ENCODE measurements around the gene PTPN2. TPM values are rescaled to one million over a fixed set of nuclear protein-coding genes. Genes with fewer than 3 reads are reported as not detected.

Gene PTPN2
- total RNA-seq, 1 experiment from 2014 or later: 25.1 TPM

GRCh38 chr18:12848405-12848804, 35.6 kb downstream of the PTPN2 start:
- DNase-seq: no peak

GRCh38 chr18:12844391-12844790, 39.6 kb downstream of the PTPN2 start:
- Histone ChIP-seq H3K4me3 (no peak overlapping the region), H3K9me3 (peaks cover 2% of the 10 kb centered on the region), H3K36me3 (peaks cover 7% of the 10 kb centered on the region; the same call in 1 of the 2 replicates), H3K27me3 (no peaks in the 10 kb centered on the region)
- no peak for DNase-seq

More at GRCh38 chr18:12848405-12848804, 35.6 kb downstream of the PTPN2 start:
- Histone ChIP-seq H3K4me3 (no peak overlapping the region), H3K9me3 (peaks cover 2% of the 10 kb centered on the region), H3K27me3 (no peaks in the 10 kb centered on the region), H3K36me3 (peaks cover 7% of the 10 kb centered on the region; the same call in 1 of the 2 replicates)

- Histone ChIP-seq H3K4me3 (no peak overlapping the region), H3K27me3 (no peaks in the 10 kb centered on the region), H3K9me3 (peaks cover 2% of the 10 kb centered on the region), H3K36me3 (peaks cover 7% of the 10 kb centered on the region; the same call in 1 of the 2 replicates)
- DNase-seq: no peak
Measured at GRCh38 chr18:12843420-12844350, 40.4 kb downstream of the PTPN2 start.

- Histone ChIP-seq H3K27me3 (no peaks in the 10 kb centered on the region), H3K36me3 (peaks cover 7% of the 10 kb centered on the region; the same call in 1 of the 2 replicates), H3K4me3 (no peak overlapping the region), H3K9me3 (peaks cover 2% of the 10 kb centered on the region)
- DNase-seq: no peak
Measured at GRCh38 chr18:12842459-12843380, 41.3 kb downstream of the PTPN2 start.

- Histone ChIP-seq H3K9me3 (peaks cover 2% of the 10 kb centered on the region; the same call in 1 of the 2 replicates), H3K36me3 (peaks cover 9% of the 10 kb centered on the region; the same call in 1 of the 2 replicates)
Measured at GRCh38 chr18:12841070-12841469, 43.0 kb downstream of the PTPN2 start.

GRCh38 chr18:12840382-12840781, 43.7 kb downstream of the PTPN2 start:
- no peaks in the 10 kb centered on the region for H3K9me3 ChIP-seq
- H3K4me3 ChIP-seq: no peak overlapping the region
- H3K36me3 ChIP-seq: peaks cover 7% of the 10 kb centered on the region; the same call in 1 of the 2 replicates
- no peak for DNase-seq
- no peaks in the 10 kb centered on the region for H3K27me3 ChIP-seq

More at GRCh38 chr18:12841070-12841469, 43.0 kb downstream of the PTPN2 start:
- Histone ChIP-seq H3K27me3 (no peaks in the 10 kb centered on the region), H3K4me3 (no peak overlapping the region)
- no peak for DNase-seq

- DNase-seq: no peak
- no peak overlapping the region for H3K4me3 ChIP-seq
- H3K27me3 ChIP-seq: no peaks in the 10 kb centered on the region
- H3K36me3 ChIP-seq: peaks cover 3% of the 10 kb centered on the region; the same call in 1 of the 2 replicates
- no peaks in the 10 kb centered on the region for H3K9me3 ChIP-seq
Measured at GRCh38 chr18:12839526-12840196, 44.4 kb downstream of the PTPN2 start.

- Histone ChIP-seq H3K36me3 (peaks cover 3% of the 10 kb centered on the region; the same call in 1 of the 2 replicates), H3K9me3 (no peaks in the 10 kb centered on the region), H3K27me3 (no peaks in the 10 kb centered on the region), H3K4me3 (no peak overlapping the region)
- DNase-seq: no peak
Measured at GRCh38 chr18:12839057-12839525, 44.9 kb downstream of the PTPN2 start.

- no peaks in the 10 kb centered on the region for H3K9me3 ChIP-seq
- peaks cover 3% of the 10 kb centered on the region; the same call in 1 of the 2 replicates for H3K36me3 ChIP-seq
- DNase-seq: peak; percentile 71
- no peaks in the 10 kb centered on the region for H3K27me3 ChIP-seq
- H3K4me3 ChIP-seq: no peak overlapping the region
Measured at GRCh38 chr18:12838178-12838634, 45.8 kb downstream of the PTPN2 start.

GRCh38 chr18:12837747-12838146, 46.3 kb downstream of the PTPN2 start:
- Histone ChIP-seq H3K9me3 (no peaks in the 10 kb centered on the region), H3K4me3 (no peak overlapping the region), H3K27me3 (no peaks in the 10 kb centered on the region), H3K36me3 (peaks cover 3% of the 10 kb centered on the region; the same call in 1 of the 2 replicates)
- no peak for DNase-seq

- no peaks in the 10 kb centered on the region for H3K27me3 ChIP-seq
- no peak overlapping the region for H3K4me3 ChIP-seq
- no peak for DNase-seq
- H3K36me3 ChIP-seq: peaks cover 3% of the 10 kb centered on the region; the same call in 1 of the 2 replicates
- H3K9me3 ChIP-seq: no peaks in the 10 kb centered on the region
Measured at GRCh38 chr18:12836551-12836950, 47.5 kb downstream of the PTPN2 start.

GRCh38 chr18:12828116-12829051, 55.7 kb downstream of the PTPN2 start:
- no peak overlapping the region for H3K4me3 ChIP-seq
- peaks cover 19% of the 10 kb centered on the region for H3K36me3 ChIP-seq
- no peaks in the 10 kb centered on the region for H3K27me3 ChIP-seq
- H3K9me3 ChIP-seq: peaks cover 3% of the 10 kb centered on the region; the same call in 1 of the 2 replicates
- no peak for DNase-seq

- Histone ChIP-seq H3K4me3 (no peak overlapping the region), H3K27me3 (no peaks in the 10 kb centered on the region), H3K9me3 (peaks cover 3% of the 10 kb centered on the region; the same call in 1 of the 2 replicates), H3K36me3 (peaks cover 19% of the 10 kb centered on the region)
- no peak for DNase-seq
Measured at GRCh38 chr18:12827588-12827987, 56.4 kb downstream of the PTPN2 start.

- H3K36me3 ChIP-seq: peaks cover 19% of the 10 kb centered on the region
Measured at GRCh38 chr18:12825230-12825629, 58.8 kb downstream of the PTPN2 start.

GRCh38 chr18:12823892-12824291, 60.1 kb downstream of the PTPN2 start:
- Histone ChIP-seq H3K36me3 (peaks cover 17% of the 10 kb centered on the region), H3K27me3 (no peaks in the 10 kb centered on the region), H3K4me3 (no peak overlapping the region), H3K9me3 (peaks cover 3% of the 10 kb centered on the region; the same call in 1 of the 2 replicates)
- DNase-seq: no peak

More at GRCh38 chr18:12825230-12825629, 58.8 kb downstream of the PTPN2 start:
- H3K9me3 ChIP-seq: peaks cover 3% of the 10 kb centered on the region; the same call in 1 of the 2 replicates
- no peaks in the 10 kb centered on the region for H3K27me3 ChIP-seq
- no peak for DNase-seq
- no peak overlapping the region for H3K4me3 ChIP-seq
